GM19035 (cell line): Measurements from ENCODE around the gene NPTX1.
"Not testable (repeated sequence)": the region's sequence is repeated elsewhere in the genome, so short reads cannot be mapped to it uniquely, and the experiment has no call there.

Source experiments
- ATAC-seq: cut with Tn5 transposase; IDR thresholded peaks from one replicate; pipeline ENCODE4 v1.9.1; 2021; ENCODE audit not compliant: unreplicated experiment

The NPTX1 gene

GRCh38 chr17:80475910-80476876, at the start of gene NPTX1:
TSS of gene NPTX1 (minus strand) at chr17:80476607. CDS start at chr17:80476446, 161 bp downstream.
- no peak for ATAC-seq

GRCh38 chr17:80523956-80524712, 47.7 kb upstream of the NPTX1 start:
- no peak for ATAC-seq

GRCh38 chr17:80523054-80523744, 46.8 kb upstream of the NPTX1 start:
- ATAC-seq = no peak

- ATAC-seq = no peak
Observed at GRCh38 chr17:80520810-80521455, 44.5 kb upstream of the NPTX1 start.

GRCh38 chr17:80519091-80519781, 42.8 kb upstream of the NPTX1 start:
- no peak for ATAC-seq

- ATAC-seq = no peak
Observed at GRCh38 chr17:80518392-80518791, 42.0 kb upstream of the NPTX1 start.

GRCh38 chr17:80517641-80518040, 41.2 kb upstream of the NPTX1 start:
- ATAC-seq = no peak

- ATAC-seq = no peak
Observed at GRCh38 chr17:80516171-80516932, 39.9 kb upstream of the NPTX1 start.

- no peak for ATAC-seq
Observed at GRCh38 chr17:80513892-80514291, 37.5 kb upstream of the NPTX1 start.

- ATAC-seq = no peak
Observed at GRCh38 chr17:80513201-80513600, 36.8 kb upstream of the NPTX1 start.

- no peak for ATAC-seq
Observed at GRCh38 chr17:80512233-80512632, 35.8 kb upstream of the NPTX1 start.

- ATAC-seq = no peak
Observed at GRCh38 chr17:80511222-80512180, 35.1 kb upstream of the NPTX1 start.

GRCh38 chr17:80510772-80511171, 34.4 kb upstream of the NPTX1 start:
- ATAC-seq = no peak

- no peak for ATAC-seq
Observed at GRCh38 chr17:80510132-80510531, 33.7 kb upstream of the NPTX1 start.

- no peak for ATAC-seq
Observed at GRCh38 chr17:80509311-80509710, 32.9 kb upstream of the NPTX1 start.

GRCh38 chr17:80507965-80508364, 31.6 kb upstream of the NPTX1 start:
- ATAC-seq = no peak

GRCh38 chr17:80507177-80507576, 30.8 kb upstream of the NPTX1 start:
- not testable (repeated sequence) for ATAC-seq

GRCh38 chr17:80504686-80505413, 28.4 kb upstream of the NPTX1 start:
- no peak for ATAC-seq
